Activated T-cell treated with anti-CD3 and anti-CD28 coated beads for 1 hour (primary cell): ENCODE measurements around the gene MUC20.

Experiments used
- DNase-seq: peaks from one replicate; pipeline ENCODE4 v3.0.0-alpha.2; 2020; ENCODE audit warnings: low read depth

MUC20 gene

GRCh38 chr3:195755791-195756676 lies 35.3 kb downstream of the MUC20 start:
- no peak for DNase-seq

- DNase-seq = no peak
These were observed 36.6 kb downstream of the MUC20 start for GRCh38 chr3:195757438-195757770.

GRCh38 chr3:195757827-195758226 lies 37.0 kb downstream of the MUC20 start:
- DNase-seq = no peak

- DNase-seq = no peak
These were observed 38.1 kb downstream of the MUC20 start for GRCh38 chr3:195758721-195759353.

- no peak for DNase-seq
These were observed 39.8 kb downstream of the MUC20 start for GRCh38 chr3:195760345-195761122.

GRCh38 chr3:195761123-195761566 lies 40.4 kb downstream of the MUC20 start:
- no peak for DNase-seq

- no peak for DNase-seq
These were observed 40.9 kb downstream of the MUC20 start for GRCh38 chr3:195761567-195762248.

- no peak for DNase-seq
These were observed 41.4 kb downstream of the MUC20 start for GRCh38 chr3:195762249-195762585.

- DNase-seq = no peak
These were observed 41.8 kb downstream of the MUC20 start for GRCh38 chr3:195762611-195763010.

- DNase-seq = no peak
These were observed 42.5 kb downstream of the MUC20 start for GRCh38 chr3:195763076-195763830.

GRCh38 chr3:195763843-195764825 lies 43.4 kb downstream of the MUC20 start:
- DNase-seq = no peak

GRCh38 chr3:195764961-195765706 lies 44.4 kb downstream of the MUC20 start:
- DNase-seq = no peak

GRCh38 chr3:195766671-195767070 lies 45.9 kb downstream of the MUC20 start:
- no peak for DNase-seq

GRCh38 chr3:195767792-195768191 lies 47.0 kb downstream of the MUC20 start:
- DNase-seq = no peak

GRCh38 chr3:195768414-195768813 lies 47.6 kb downstream of the MUC20 start:
- DNase-seq = no peak

GRCh38 chr3:195768831-195769303 lies 48.1 kb downstream of the MUC20 start:
- no peak for DNase-seq

GRCh38 chr3:195769551-195769950 lies 48.8 kb downstream of the MUC20 start:
- no peak for DNase-seq

- no peak for DNase-seq
These were observed 49.5 kb downstream of the MUC20 start for GRCh38 chr3:195770081-195770840.
